IPS DF 4.7 (cell line): ENCODE measurements around the gene CLIC3.
"Not testable (repeated sequence)": the region's sequence is repeated elsewhere in the genome, so short reads cannot be mapped to it uniquely, and the experiment has no call there.

Experiments used
- DNase-seq: peaks from one replicate; pipeline ENCODE4 v3.0.0-alpha.2; 2013; ENCODE audit warnings: low spot score; ENCODE audit errors: extremely low read depth

Gene CLIC3

GRCh38 chr9:137017791-137018497, 21.6 kb upstream of the CLIC3 start:
- DNase-seq = no peak

- DNase-seq = no peak
These were observed 20.7 kb upstream of the CLIC3 start for GRCh38 chr9:137017071-137017470.

GRCh38 chr9:137016436-137016835, 20.1 kb upstream of the CLIC3 start:
- no peak for DNase-seq

GRCh38 chr9:137015976-137016375, 19.6 kb upstream of the CLIC3 start:
- no peak for DNase-seq

GRCh38 chr9:137015540-137015930, 19.2 kb upstream of the CLIC3 start:
- DNase-seq = no peak

- no peak for DNase-seq
These were observed 18.6 kb upstream of the CLIC3 start for GRCh38 chr9:137014776-137015539.

- DNase-seq = no peak
These were observed 17.8 kb upstream of the CLIC3 start for GRCh38 chr9:137014166-137014565.

GRCh38 chr9:137013571-137013940, 17.2 kb upstream of the CLIC3 start:
- no peak for DNase-seq

GRCh38 chr9:137012694-137013570, 16.6 kb upstream of the CLIC3 start:
- DNase-seq = no peak

GRCh38 chr9:137011907-137012675, 15.7 kb upstream of the CLIC3 start:
- DNase-seq = no peak

GRCh38 chr9:137011156-137011555, 14.8 kb upstream of the CLIC3 start:
- no peak for DNase-seq

GRCh38 chr9:137009938-137010732, 13.8 kb upstream of the CLIC3 start:
- DNase-seq = no peak

- DNase-seq = no peak
These were observed 12.8 kb upstream of the CLIC3 start for GRCh38 chr9:137009217-137009616.

GRCh38 chr9:137008312-137008711, 11.9 kb upstream of the CLIC3 start:
- DNase-seq = no peak

GRCh38 chr9:137007816-137008270, 11.5 kb upstream of the CLIC3 start:
- DNase-seq = no peak

GRCh38 chr9:137007108-137007815, 10.9 kb upstream of the CLIC3 start:
- no peak for DNase-seq

GRCh38 chr9:137006116-137007003, 10.0 kb upstream of the CLIC3 start:
- DNase-seq = no peak

- DNase-seq = not testable (repeated sequence)
These were observed 7.9 kb upstream of the CLIC3 start for GRCh38 chr9:137004285-137004684.

GRCh38 chr9:137002646-137003041, 6.3 kb upstream of the CLIC3 start:
- no peak for DNase-seq
